Activated B cell treated with CpG ODN at 0.5 μM for 24 hours (primary cell): Measurements from ENCODE around the gene MYO15A. TPM values are rescaled to one million over a fixed set of nuclear protein-coding genes. Genes with fewer than 3 reads are reported as not detected.

Experiments
- ATAC-seq: fragments of 200-7000 bp; cut with Tn5 transposase; one replicate; pipeline ENCODE4 v1.10.0; 2021; ENCODE audit warnings: low read depth, mild to moderate bottlenecking, moderate library complexity
- CTCF ChIA-PET: fragments of 350-600 bp; sonication (Branson Sonifier 250); formaldehyde crosslinking; loops from one replicate; lab custom pipeline; 2021; ENCODE audit warnings: antibody characterized with exemption; lab: Charles Lee
- POLR2A ChIA-PET: fragments of 350-600 bp; sonication (Branson Sonifier 250); formaldehyde crosslinking; loops from one replicate; lab custom pipeline; 2021; ENCODE audit warnings: antibody characterized with exemption; lab: Charles Lee
- DNase-seq: peaks from one replicate; pipeline ENCODE4 v3.0.0; 2022
- H3K27ac Mint-ChIP-seq: one replicate; pipeline ENCODE4 v1.8.0; 2020; ENCODE audit warnings: mixed read lengths
- H3K27me3 Mint-ChIP-seq: one replicate; pipeline ENCODE4 v1.8.0; 2021; ENCODE audit warnings: mixed read lengths
- H3K36me3 Mint-ChIP-seq: one replicate; pipeline ENCODE4 v1.8.0; 2021; ENCODE audit warnings: low read depth, mixed read lengths
- H3K4me1 Mint-ChIP-seq: one replicate; pipeline ENCODE4 v1.8.0; 2021; ENCODE audit warnings: mixed read lengths
- H3K4me3 Mint-ChIP-seq: one replicate; pipeline ENCODE4 v1.8.0; 2020; ENCODE audit warnings: mild to moderate bottlenecking, mixed read lengths
- H3K9me3 Mint-ChIP-seq: one replicate; pipeline ENCODE4 v1.8.0; 2020; ENCODE audit warnings: mixed read lengths
- intact Hi-C: fragments of 100-400 bp; cut with micrococcal nuclease; formaldehyde crosslinking; loops from one replicate; pipeline ENCODE4 v1.15.1; 2024
- total RNA-seq: library from RNA; stranded (reverse); gene quantifications from 2 replicates; pipeline ENCODE4 v1.2.3, GENCODE V29; 2022
- TF ChIP-seq, protein P1 (sequence below): fragments of 200-600 bp; IDR thresholded peaks from one replicate; pipeline ENCODE4 v1.8.0; 2022; ENCODE audit warnings: antibody characterized with exemption, mild to moderate bottlenecking

MYO15A gene
- total RNA-seq, 1 donor from 2014 or later: 1.3 TPM

DNA sequence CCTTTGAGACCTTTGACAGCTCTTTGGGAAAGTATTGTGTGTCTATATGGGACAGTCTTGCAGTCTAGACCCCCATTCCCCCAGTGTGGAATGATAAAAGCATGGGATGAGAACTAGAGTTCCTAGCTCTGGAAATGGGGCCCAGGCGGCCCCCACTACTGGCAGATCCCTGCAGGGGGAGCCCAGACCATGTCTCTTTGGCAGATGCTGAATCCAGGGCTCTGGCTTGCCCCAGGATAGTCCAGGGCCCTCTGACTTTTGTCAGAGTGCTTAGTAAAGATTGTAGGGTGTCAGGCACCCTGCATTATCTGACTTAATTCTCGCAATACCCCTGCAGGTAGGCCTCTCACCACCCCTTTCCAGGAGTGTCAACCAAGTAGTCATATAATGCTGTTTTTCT, 83.4 kb downstream of the MYO15A start:
- H3K27me3 Mint-ChIP-seq: no peaks in the 10 kb centered on the region
- H3K4me3 Mint-ChIP-seq: no peak overlapping the region
- H3K36me3 Mint-ChIP-seq: peaks cover 60% of the 10 kb centered on the region
- TF ChIP-seq, protein P1, sequence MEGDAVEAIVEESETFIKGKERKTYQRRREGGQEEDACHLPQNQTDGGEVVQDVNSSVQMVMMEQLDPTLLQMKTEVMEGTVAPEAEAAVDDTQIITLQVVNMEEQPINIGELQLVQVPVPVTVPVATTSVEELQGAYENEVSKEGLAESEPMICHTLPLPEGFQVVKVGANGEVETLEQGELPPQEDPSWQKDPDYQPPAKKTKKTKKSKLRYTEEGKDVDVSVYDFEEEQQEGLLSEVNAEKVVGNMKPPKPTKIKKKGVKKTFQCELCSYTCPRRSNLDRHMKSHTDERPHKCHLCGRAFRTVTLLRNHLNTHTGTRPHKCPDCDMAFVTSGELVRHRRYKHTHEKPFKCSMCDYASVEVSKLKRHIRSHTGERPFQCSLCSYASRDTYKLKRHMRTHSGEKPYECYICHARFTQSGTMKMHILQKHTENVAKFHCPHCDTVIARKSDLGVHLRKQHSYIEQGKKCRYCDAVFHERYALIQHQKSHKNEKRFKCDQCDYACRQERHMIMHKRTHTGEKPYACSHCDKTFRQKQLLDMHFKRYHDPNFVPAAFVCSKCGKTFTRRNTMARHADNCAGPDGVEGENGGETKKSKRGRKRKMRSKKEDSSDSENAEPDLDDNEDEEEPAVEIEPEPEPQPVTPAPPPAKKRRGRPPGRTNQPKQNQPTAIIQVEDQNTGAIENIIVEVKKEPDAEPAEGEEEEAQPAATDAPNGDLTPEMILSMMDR: no peak
- peak; percentile 28 for ATAC-seq
- intact Hi-C loops: no loop called here
- H3K9me3 Mint-ChIP-seq: no peaks in the 10 kb centered on the region
- peaks cover 48% of the 10 kb centered on the region for H3K4me1 Mint-ChIP-seq
- ChIA-PET POLR2A (interaction anchor here (3.9 kb wide), 1 partner anchor 8 kb away, joined by 29 read pairs; the partner anchor contains the start of gene ALKBH5), CTCF (no interaction called here)
- no peak overlapping the region for H3K27ac Mint-ChIP-seq
- DNase-seq: no peak

- DNase-seq (no peak), ATAC-seq (no peak)
- H3K4me3 Mint-ChIP-seq: no peak overlapping the region
- H3K4me1 Mint-ChIP-seq: peaks cover 37% of the 10 kb centered on the region
- intact Hi-C loops: no loop called here
- H3K27me3 Mint-ChIP-seq: no peaks in the 10 kb centered on the region
- H3K9me3 Mint-ChIP-seq: no peaks in the 10 kb centered on the region
- H3K36me3 Mint-ChIP-seq: peaks cover 73% of the 10 kb centered on the region
- TF ChIP-seq, protein P1: no peak
- H3K27ac Mint-ChIP-seq: no peak overlapping the region
- ChIA-PET CTCF (no interaction called here), POLR2A (interaction anchor here (3.9 kb wide), 1 partner anchor 10 kb away, joined by 29 read pairs; the partner anchor contains the start of gene ALKBH5)
Observed at GRCh38 chr17:18194394-18194793, 85.8 kb downstream of the MYO15A start.

DNA sequence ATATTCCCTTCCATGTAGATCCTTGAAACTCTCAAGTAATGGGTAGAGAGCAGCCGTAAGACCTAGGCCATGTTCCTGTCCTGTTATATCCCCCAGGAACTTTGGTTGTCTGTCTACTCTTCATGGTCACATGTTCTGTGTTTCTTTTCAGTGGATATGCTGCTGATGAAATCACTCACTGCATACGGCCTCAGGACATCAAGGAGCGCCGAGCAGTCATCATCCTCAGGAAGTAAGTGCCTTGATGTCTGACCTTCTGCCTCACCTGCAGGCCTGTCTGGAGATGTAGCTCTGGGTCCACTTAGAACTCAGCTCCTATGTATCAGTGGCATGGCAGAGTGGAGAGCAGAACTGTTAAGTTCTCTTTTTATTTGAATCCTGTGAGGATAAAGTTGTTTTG, 86.2 kb downstream of the MYO15A start:
- intact Hi-C loops: no loop called here
- Mint-ChIP-seq H3K4me3 (no peak overlapping the region), H3K27ac (no peak overlapping the region), H3K4me1 (peaks cover 33% of the 10 kb centered on the region), H3K9me3 (no peaks in the 10 kb centered on the region), H3K27me3 (no peaks in the 10 kb centered on the region), H3K36me3 (peaks cover 70% of the 10 kb centered on the region)
- ChIA-PET POLR2A (interaction anchor here (3.9 kb wide), 1 partner anchor 11 kb away, joined by 29 read pairs; the partner anchor contains the start of gene ALKBH5), CTCF (no interaction called here)
- no peak for DNase-seq
- ATAC-seq: no peak
- TF ChIP-seq, protein P1: no peak

DNA sequence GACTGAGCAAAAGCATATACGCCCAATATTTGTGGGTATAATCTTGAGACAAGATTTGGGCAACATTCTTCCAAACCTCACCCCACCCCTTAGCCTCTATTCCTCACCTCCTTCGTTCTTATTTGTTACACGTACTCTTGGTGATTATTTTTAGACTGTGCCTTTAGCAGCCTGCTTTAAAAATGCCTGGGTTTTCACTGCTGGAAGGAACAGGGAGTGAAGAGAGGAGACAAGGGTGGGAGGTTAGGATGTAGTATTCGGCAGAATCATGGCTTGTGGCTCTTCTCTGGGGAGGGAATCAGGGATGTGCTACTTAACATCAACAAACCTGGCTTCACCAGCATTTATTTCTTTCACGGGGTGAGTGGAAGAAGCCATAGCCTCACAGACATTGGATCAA, 86.7 kb downstream of the MYO15A start:
- Mint-ChIP-seq H3K4me3 (no peak overlapping the region), H3K27ac (no peak overlapping the region), H3K27me3 (no peaks in the 10 kb centered on the region), H3K9me3 (no peaks in the 10 kb centered on the region), H3K36me3 (peaks cover 70% of the 10 kb centered on the region), H3K4me1 (peaks cover 30% of the 10 kb centered on the region)
- intact Hi-C loops: no loop called here
- no peak for ATAC-seq
- no peak for DNase-seq
- ChIA-PET CTCF (no interaction called here), POLR2A (interaction anchor here (3.9 kb wide), 1 partner anchor 11 kb away, joined by 29 read pairs; the partner anchor contains the start of gene ALKBH5)
- TF ChIP-seq, protein P1: no peak

- Mint-ChIP-seq H3K27me3 (no peaks in the 10 kb centered on the region), H3K4me3 (no peak overlapping the region), H3K27ac (no peak overlapping the region), H3K9me3 (no peaks in the 10 kb centered on the region), H3K4me1 (peaks cover 19% of the 10 kb centered on the region), H3K36me3 (peaks cover 74% of the 10 kb centered on the region)
- POLR2A ChIA-PET: no interaction called here
- no peak for DNase-seq
- no peak for ATAC-seq
- CTCF ChIA-PET: interaction anchor here (1.1 kb wide), 1 partner anchor 20 kb away, joined by 4 read pairs; no protein-coding TSS in a partner anchor
- TF ChIP-seq, protein P1: no peak
- intact Hi-C loops: no loop called here
Observed at GRCh38 chr17:18197535-18198194, 89.1 kb downstream of the MYO15A start.
